Liver (tissue), 9 donors: Measurements from ENCODE around the gene PDE1C. TPM values are rescaled to one million over a fixed set of nuclear protein-coding genes. Genes with fewer than 3 reads are reported as not detected.

Experiments
- DNase-seq: peaks from one replicate; pipeline ENCODE4 v3.0.0-alpha.2; 2017; ENCODE audit warnings: low spot score
- H3K27ac ChIP-seq, 2 donors: one replicate each; pipeline ENCODE4 v1.7.0; 2013; ENCODE audit warnings: inconsistent platforms in 2 of 2, low read length in 2 of 2, control low read depth in 1 of 2, low read depth in 1 of 2, mild to moderate bottlenecking in 1 of 2
- H3K27me3 ChIP-seq, 4 donors: one replicate each; pipeline versions ENCODE4 v1.6.1 to v1.7.0; 2013; ENCODE audit warnings: low read length in 3 of 4, inconsistent platforms in 1 of 4, mild to moderate bottlenecking in 1 of 4, moderate library complexity in 1 of 4; ENCODE audit not compliant: control insufficient read depth in 4 of 4, insufficient read depth in 4 of 4
- H3K36me3 ChIP-seq, 4 donors: one replicate each; pipeline versions ENCODE4 v1.6.1 to v1.7.0; 2013; ENCODE audit warnings: low read length in 3 of 4, mild to moderate bottlenecking in 3 of 4, low read depth in 1 of 4, moderate library complexity in 1 of 4; ENCODE audit not compliant: control insufficient read depth in 4 of 4, insufficient read depth in 3 of 4
- H3K4me1 ChIP-seq, 4 donors: one replicate each; pipeline versions ENCODE4 v1.6.1 to v1.7.0; 2013; ENCODE audit warnings: low read length in 3 of 4, mild to moderate bottlenecking in 3 of 4, moderate library complexity in 1 of 4; ENCODE audit not compliant: control insufficient read depth in 4 of 4, insufficient read depth in 4 of 4
- H3K4me3 ChIP-seq, 3 donors: one replicate each; pipeline versions ENCODE4 v1.6.1 to v1.7.0; 2013; ENCODE audit warnings: low read length in 3 of 3, control low read depth in 1 of 3, low read depth in 1 of 3, mild to moderate bottlenecking in 1 of 3
- H3K9ac ChIP-seq, 2 donors: one replicate each; pipeline ENCODE4 v1.7.0; 2013; ENCODE audit warnings: low read length in 2 of 2, mild to moderate bottlenecking in 2 of 2, moderate library complexity in 2 of 2, control low read depth in 1 of 2, low read depth in 1 of 2
- H3K9me3 ChIP-seq, 4 donors: one replicate each; pipeline versions ENCODE4 v1.6.1 to v1.7.0; 2013; ENCODE audit warnings: low read length in 3 of 4; ENCODE audit not compliant: control insufficient read depth in 4 of 4
- ATF3 ChIP-seq: IDR thresholded peaks from 2 replicates; pipeline ENCODE4 v1.6.1; 2016; ENCODE audit warnings: antibody characterized with exemption
- CTCF ChIP-seq: fragments of 150-350 bp; IDR thresholded peaks from 2 replicates; pipeline ENCODE4 v1.5.1; 2017; ENCODE audit warnings: improper control_type of control experiment, low read depth, low read length; ENCODE audit not compliant: missing input control
- EGR1 ChIP-seq, 2 donors: IDR thresholded peaks; 2 replicates each; pipeline ENCODE4 v1.6.1; 2016 to 2018; ENCODE audit warnings: antibody characterized with exemption in 2 of 2, low read depth in 2 of 2
- FOXA1 ChIP-seq: IDR thresholded peaks from 2 replicates; pipeline ENCODE4 v1.6.1; 2016; ENCODE audit warnings: antibody characterized with exemption
- GABPA ChIP-seq, 2 donors: IDR thresholded peaks in 1 of 2; conservative IDR thresholded peaks in 1 of 2; 2 replicates each; pipeline ENCODE4 v1.6.1; 2016; ENCODE audit warnings: antibody characterized with exemption in 2 of 2, mild to moderate bottlenecking in 1 of 2, moderate library complexity in 1 of 2
- HNF4A ChIP-seq, 2 donors: conservative IDR thresholded peaks; 2 replicates each; pipeline ENCODE4 v1.6.1; 2016; ENCODE audit warnings: antibody characterized with exemption in 2 of 2, mild to moderate bottlenecking in 2 of 2
- HNF4G ChIP-seq: IDR thresholded peaks from 2 replicates; pipeline ENCODE4 v1.6.1; 2016; ENCODE audit warnings: antibody characterized with exemption
- JUND ChIP-seq, 2 donors: IDR thresholded peaks; 2 replicates each; pipeline ENCODE4 v1.6.1; 2016; ENCODE audit warnings: antibody characterized with exemption in 2 of 2
- MAX ChIP-seq: IDR thresholded peaks from 2 replicates; pipeline ENCODE4 v1.6.1; 2016; ENCODE audit warnings: antibody characterized with exemption
- RAD21 ChIP-seq, 2 donors: IDR thresholded peaks; 2 replicates each; pipeline ENCODE4 v1.6.1; 2016; ENCODE audit warnings: antibody characterized with exemption in 2 of 2, mild to moderate bottlenecking in 2 of 2
- REST ChIP-seq: IDR thresholded peaks from 2 replicates; pipeline ENCODE4 v1.6.1; 2016; ENCODE audit warnings: antibody characterized with exemption, mild to moderate bottlenecking
- TAF1 ChIP-seq: conservative IDR thresholded peaks from 2 replicates; pipeline ENCODE4 v1.6.1; 2016; ENCODE audit warnings: antibody characterized with exemption, mild to moderate bottlenecking
- YY1 ChIP-seq: IDR thresholded peaks from 2 replicates; pipeline ENCODE4 v1.6.1; 2016; ENCODE audit warnings: antibody characterized with exemption, mild to moderate bottlenecking
- ZBTB33 ChIP-seq: IDR thresholded peaks from 2 replicates; pipeline ENCODE4 v1.6.1; 2016; ENCODE audit warnings: antibody characterized with exemption
- WGBS: extraction: QIAGEN DNeasy Blood & Tissue Kit; methylation state at CpG from one replicate; pipeline ENCODE4 v1.1.7; 2013; 5-methylcytosine and 5-hydroxymethylcytosine counted together
- polyA plus RNA-seq, 2 donors: library from polyadenylated mRNA; stranded (reverse) in 1 of 2; unstranded in 1 of 2; fragments of 200-250 nt in 1 of 2; fragments of >200 nt in 1 of 2; fragmentation: Nextera tagmentation in 1 of 2; extraction: Ambion mirVana in 1 of 2; gene quantifications; one replicate each; pipeline versions ENCODE4 v1.2.1 to v1.2.3, GENCODE V29; 2013 to 2015
- total RNA-seq, 2 donors: library from RNA; depleted of rRNA; stranded (reverse); fragments of >200 nt; gene quantifications; one replicate each; pipeline ENCODE4 v1.2.3, GENCODE V29; 2014
- donor health status: healthy.
- donor health status: healthy.
- donor health status: healthy.
- donor health status: healthy.
- donor health status: healthy.

The PDE1C gene
- total and polyA plus RNA-seq, 4 donors, result 0.05 to 0.92 (median 0.47) TPM; not detected in 1

- Histone ChIP-seq H3K4me3 (no peak overlapping the region), H3K36me3 (no peaks in the 10 kb centered on the region), H3K9me3 (no peaks in the 10 kb centered on the region), H3K9ac (no peak overlapping the region), H3K4me1 (no peaks in the 10 kb centered on the region), H3K27me3 (no peaks in the 10 kb centered on the region), H3K27ac (no peak overlapping the region)
- no peak for DNase-seq
- 76% methylated on average over 18 of the region's 18 CpGs for WGBS
- TF ChIP-seq REST (no peak), MAX (no peak), HNF4G (no peak), GABPA (IDR thresholded peaks at IDR 0.05 in 1 of 2, conservative IDR thresholded peaks at IDR 0.05 in 1 of 2) (no peak), JUND (IDR thresholded peaks at IDR 0.05) (no peak), ZBTB33 (no peak), RAD21 (IDR thresholded peaks at IDR 0.05) (no peak), TAF1 (no peak), ATF3 (no peak), YY1 (no peak), CTCF (no peak), EGR1 (IDR thresholded peaks at IDR 0.05; ENCODE audit: low read depth in 2 of 2) (no peak), FOXA1 (no peak)
Measured at GRCh38 chr7:32088451-32088881, 18.3 kb upstream of the PDE1C start.

GRCh38 chr7:32079510-32079909, 9.3 kb upstream of the PDE1C start:
- H3K9ac ChIP-seq, result no peak overlapping the region
- H3K4me3 ChIP-seq, result no peak overlapping the region
- DNase-seq, result no peak
- H3K27ac ChIP-seq, result no peak overlapping the region
- H3K36me3 ChIP-seq, result no peaks in the 10 kb centered on the region
- TF ChIP-seq HNF4A (conservative IDR thresholded peaks at IDR 0.05) (no peak), YY1 (no peak), HNF4G (no peak), GABPA (IDR thresholded peaks at IDR 0.05 in 1 of 2, conservative IDR thresholded peaks at IDR 0.05 in 1 of 2) (no peak), ZBTB33 (no peak)
- H3K4me1 ChIP-seq, result no peaks in the 10 kb centered on the region
- WGBS, result 84% methylated on average over 6 of the region's 6 CpGs
- H3K27me3 ChIP-seq, result peaks cover 0 to 5% (median 1%) of the 10 kb centered on the region in 4 donors
- peaks cover 0 to 3% (median 0%) of the 10 kb centered on the region in 4 donors for H3K9me3 ChIP-seq
